Measurements from ENCODE around the gene PARL. TPM values are rescaled to one million over a fixed set of nuclear protein-coding genes. Genes with fewer than 3 reads are reported as not detected.

Gene PARL, protein sequence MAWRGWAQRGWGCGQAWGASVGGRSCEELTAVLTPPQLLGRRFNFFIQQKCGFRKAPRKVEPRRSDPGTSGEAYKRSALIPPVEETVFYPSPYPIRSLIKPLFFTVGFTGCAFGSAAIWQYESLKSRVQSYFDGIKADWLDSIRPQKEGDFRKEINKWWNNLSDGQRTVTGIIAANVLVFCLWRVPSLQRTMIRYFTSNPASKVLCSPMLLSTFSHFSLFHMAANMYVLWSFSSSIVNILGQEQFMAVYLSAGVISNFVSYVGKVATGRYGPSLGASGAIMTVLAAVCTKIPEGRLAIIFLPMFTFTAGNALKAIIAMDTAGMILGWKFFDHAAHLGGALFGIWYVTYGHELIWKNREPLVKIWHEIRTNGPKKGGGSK
- total RNA-seq = 29.6 and 32.0 TPM in 2 replicates

DNA sequence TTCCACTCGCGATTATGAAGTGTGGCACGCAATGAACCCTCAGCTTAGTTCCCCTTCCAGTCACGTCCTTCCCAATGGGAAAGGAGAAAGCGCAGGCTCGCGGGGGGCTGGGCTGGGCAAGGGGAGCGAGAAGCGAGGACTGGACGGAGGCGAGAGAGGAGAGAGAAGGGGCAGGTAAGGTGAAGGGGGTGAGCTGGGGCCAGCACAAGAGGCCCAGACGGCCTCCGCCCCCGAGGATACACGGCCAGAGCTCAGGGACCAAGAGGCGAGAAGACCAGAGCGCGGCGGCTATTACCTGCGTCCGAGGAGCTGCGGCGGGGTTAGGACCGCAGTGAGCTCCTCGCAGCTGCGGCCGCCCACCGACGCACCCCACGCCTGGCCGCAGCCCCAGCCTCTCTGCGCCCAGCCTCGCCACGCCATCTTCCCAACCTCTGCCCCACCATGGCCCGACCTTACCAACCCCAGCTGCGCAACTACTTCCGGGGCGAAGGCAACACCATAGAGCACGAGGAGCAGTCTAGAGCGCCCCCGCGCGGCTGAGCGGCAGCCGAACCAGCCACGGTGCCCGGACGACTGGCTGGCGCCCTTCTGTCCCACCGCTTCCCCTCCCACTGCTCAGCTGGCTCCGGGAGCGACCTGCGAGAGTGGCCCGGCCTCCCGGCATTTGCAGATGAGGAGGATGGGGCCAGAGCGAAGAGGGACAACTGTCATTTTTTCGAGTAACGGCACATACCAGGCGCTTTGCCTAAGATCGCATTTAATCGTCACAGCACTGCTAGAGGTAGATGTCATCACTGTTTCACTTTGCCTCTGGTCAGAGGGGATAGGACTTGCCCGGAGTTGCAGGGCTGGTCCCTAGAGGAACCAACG, at the start of gene PARL:
PARL (minus strand) TSS at position 454 of the 870 bp plus-strand sequence; CDS start at position 420, 34 bp downstream.
- peak; percentile 95 for DNase-seq

DNA sequence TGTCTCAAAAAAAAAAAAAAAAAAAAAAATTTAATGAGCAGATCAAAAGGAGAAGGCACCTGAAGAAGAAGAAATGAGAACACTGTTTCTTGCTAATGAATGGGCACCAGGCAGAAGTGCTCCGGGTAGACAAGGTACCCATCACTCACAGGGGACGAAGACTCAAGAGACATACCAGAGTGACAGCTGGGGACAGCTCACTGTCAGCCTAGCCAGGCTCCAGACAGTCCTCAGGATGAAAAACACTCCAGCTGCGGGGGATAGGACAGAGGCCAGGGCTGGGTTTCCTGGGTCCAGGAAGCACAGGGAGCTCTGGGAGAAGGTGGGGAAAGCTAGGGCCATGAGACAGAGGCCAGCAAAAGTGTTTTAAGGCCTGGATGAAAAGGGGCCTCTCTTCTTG, 48.5 kb upstream of the PARL start:
- no peak for DNase-seq

- no peak for DNase-seq
These were observed 47.2 kb upstream of the PARL start for GRCh38 chr3:183931881-183932280.

DNA sequence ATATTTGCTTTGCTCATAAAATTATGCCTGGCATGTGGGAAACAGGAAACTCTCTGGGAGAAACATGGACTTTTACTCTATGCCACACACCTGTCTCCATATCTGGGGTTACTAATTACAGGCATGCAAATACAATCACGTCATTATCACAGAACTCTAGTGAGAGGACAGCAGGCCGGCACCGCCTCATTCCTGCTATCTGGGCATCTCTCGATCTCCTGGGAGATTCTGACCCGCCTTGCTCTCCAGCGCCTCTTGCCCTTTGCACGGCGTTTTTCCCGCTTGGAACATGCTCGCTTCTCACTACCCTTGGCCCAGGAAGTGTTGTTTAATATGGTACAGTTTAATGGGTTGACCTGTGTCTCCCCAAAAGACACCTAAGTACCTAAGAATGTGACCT, 45.4 kb upstream of the PARL start:
- DNase-seq = no peak

GRCh38 chr3:183927059-183927458, 42.4 kb upstream of the PARL start:
- no peak for DNase-seq

DNA sequence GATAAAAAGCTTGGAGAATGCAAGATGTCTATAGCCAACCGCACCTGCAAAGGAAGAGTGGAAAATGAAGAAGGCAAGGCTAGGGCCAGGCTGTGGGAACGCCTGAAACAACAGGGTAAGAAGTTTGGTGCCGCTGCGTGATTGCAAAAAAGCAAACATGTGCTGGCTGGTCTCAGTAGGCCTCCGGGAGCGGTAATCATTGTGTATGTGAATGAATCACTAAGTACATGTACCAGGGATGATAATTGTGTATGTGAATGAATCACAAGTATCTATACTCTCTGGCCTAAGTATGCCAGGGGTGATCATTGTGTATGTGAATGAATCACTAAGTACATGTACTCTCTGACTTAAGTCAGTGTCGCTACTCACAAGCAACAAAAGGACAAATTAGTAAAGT, 40.3 kb upstream of the PARL start:
- DNase-seq = peak; percentile 19

- DNase-seq = no peak
These were observed 39.9 kb upstream of the PARL start for GRCh38 chr3:183924543-183924942.

GRCh38 chr3:183922421-183922820, 37.7 kb upstream of the PARL start:
- DNase-seq = no peak

DNA sequence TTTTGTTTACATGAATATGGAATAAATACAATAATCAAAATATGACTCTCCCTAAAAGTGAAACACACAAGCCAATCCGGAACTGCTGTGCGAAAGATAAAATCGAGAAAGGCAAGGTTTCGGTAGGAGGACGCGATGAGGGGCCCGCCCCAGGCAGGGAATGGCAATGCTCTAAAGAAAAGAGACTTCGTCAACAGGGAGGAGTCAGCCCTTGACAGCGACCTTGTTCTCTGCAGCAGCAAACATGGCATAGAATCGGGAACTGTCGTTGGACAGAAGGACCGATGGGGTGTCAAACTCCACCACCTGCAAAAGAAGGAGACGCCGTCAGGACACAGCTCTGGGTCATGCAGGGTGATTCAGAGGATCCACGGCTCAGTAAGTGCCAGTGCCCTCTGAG, 36.4 kb upstream of the PARL start:
- DNase-seq = no peak

GRCh38 chr3:183920416-183920815, 35.7 kb upstream of the PARL start:
- no peak for DNase-seq

- DNase-seq = no peak
These were observed 33.5 kb upstream of the PARL start for GRCh38 chr3:183918178-183918577.

DNA sequence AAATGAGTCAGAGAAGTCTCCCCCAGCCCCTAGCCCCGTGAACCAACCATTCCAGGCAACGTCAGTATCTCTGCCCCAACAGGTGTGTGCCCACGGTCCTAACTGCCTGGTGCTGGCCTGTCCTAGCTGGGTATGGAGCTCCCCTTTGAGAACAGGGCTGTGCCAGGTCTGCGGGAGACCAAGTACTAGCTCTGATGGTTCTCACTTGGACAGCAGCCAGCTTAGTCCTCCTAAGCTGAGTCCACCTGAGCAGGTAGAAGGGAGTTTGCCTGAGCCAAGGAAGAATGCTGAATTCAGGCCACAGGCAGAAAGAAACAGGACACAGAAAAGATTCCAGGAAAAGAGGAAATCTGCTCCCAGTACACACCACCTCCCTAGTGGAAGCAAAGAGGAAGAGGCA, 33.1 kb upstream of the PARL start:
- no peak for DNase-seq

- DNase-seq = no peak
These were observed 30.2 kb upstream of the PARL start for GRCh38 chr3:183914856-183915255.

GRCh38 chr3:183913580-183913920, 28.9 kb upstream of the PARL start:
- no peak for DNase-seq

DNA sequence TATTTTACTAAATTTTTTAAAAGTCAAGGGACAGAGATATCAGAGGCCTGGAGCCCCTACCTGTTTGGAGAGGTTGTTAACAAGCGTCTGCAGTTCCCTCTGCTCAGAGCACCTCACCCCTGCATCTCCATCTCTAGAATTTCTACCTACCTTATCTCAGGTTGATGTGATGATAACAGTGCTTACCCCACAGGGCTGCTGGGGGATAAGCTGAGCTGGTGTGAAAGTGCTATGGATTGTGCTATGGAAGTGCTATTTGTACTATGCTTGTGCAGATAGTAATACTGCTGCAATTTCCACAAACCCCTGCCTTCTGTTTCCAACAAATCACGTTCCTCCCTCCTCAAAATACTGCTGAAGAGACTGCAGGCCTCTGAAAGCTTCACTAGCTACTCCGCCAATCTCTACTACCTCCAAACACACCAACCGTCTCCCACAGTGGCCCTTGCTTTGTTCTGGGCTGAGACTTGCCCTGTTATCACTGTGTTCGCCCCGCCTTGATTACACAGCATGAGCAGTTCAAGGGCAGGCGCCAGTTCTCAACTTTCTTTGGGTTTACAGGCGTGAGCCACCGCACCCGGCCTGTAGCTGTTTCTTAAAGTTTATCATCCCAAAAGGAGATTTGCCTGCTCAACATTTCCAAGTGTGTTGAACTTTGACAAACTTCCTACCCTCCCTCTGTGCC, 28.4 kb upstream of the PARL start:
- no peak for DNase-seq

DNA sequence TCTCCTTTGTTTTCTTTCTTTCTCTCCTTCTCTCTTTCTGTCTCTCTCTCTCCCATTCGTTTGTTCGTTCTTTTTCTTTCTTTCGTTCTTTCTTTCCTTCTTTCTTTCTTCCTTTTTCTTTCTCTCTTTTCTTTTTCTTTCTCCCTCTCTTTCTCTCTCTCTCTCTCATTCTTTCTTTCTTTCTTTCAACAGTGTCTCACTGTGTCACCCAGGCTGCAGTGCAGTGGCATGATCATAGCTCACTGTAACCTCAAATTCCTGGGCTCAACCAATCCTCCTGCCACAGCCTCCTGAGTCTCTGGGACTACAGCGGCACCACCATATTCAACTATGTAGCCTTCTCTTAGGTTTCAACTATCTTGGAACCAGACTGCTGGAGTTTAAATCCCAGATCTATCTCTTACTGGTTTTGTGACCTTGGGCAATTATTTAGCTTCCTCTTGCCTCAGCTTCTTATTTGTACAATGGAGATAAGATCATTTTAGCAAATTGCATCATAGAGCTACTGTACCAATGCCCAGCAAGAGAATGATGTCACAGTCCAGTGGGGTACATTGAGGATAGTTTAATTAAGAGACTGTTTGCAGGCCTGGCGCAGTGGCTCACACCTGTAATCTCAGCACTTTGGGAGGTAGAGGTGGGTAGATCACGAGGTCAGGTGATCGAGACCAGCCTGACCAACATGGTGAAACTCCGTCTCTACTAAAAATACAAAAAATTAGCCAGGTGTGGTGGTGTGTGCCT, 27.3 kb upstream of the PARL start:
- no peak for DNase-seq

DNA sequence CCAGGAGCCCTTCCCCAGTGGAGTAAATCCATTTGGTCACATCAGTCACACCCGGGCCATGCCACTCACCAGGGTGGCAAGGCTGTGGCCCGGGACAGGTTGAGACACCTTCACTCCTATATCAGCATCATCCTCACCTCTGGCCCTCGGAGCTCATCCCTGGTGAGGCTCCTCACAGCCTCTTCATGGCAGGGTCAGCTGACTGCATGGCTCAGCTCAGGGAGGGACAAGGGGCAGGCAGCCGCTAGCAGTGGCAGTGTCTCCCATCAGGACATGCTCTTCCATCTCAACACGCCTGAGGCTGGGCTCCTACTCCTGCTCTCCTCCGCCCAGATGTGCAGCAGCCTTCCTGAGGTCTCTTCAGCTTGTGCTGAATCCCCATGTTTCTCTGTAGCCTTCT, 26.4 kb upstream of the PARL start:
- DNase-seq = no peak

GRCh38 chr3:183909030-183909600, 24.4 kb upstream of the PARL start:
- no peak for DNase-seq

DNA sequence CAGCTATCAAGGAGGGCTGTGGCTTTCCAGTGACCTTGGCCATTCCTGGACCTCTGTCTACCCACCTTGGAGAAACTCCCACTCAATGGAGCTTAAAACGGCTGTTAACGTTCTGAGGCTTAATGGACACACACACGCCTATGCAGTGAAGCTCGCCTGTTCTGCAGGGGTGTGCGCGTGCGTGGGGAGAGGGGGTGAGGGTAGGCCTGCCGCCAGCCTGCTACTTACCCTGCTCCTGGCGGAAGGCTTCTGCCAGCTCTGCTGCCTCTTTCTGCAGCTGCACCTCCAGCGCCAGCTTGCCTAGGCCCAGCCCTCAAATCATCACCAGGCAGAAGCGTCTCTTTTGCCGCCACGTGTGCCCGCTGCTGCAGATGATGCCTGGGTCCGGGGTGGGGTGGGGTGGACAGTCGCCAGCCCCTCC, 23.2 kb upstream of the PARL start:
- no peak for DNase-seq

GRCh38 chr3:183907176-183907575, 22.5 kb upstream of the PARL start:
- no peak for DNase-seq

- no peak for DNase-seq
These were observed 21.7 kb upstream of the PARL start for GRCh38 chr3:183906234-183906921.
